PC-9 (cell line): ENCODE measurements around the gene GCK. TPM values are rescaled to one million over a fixed set of nuclear protein-coding genes. Genes with fewer than 3 reads are reported as not detected.

Experiments used
- BruUV-seq: library from RNA; stranded (reverse); fragments of 400-500 nt; replicated peaks from 2 replicates; lab custom pipeline; 2021; lab: Mats Ljungman, UMichigan
- CTCF ChIA-PET: fragments of 300-600 bp; sonication (Branson Sonifier 250); formaldehyde crosslinking; loops from one replicate; lab custom pipeline; 2022; ENCODE audit warnings: antibody characterized with exemption; lab: Charles Lee
- POLR2A ChIA-PET: fragments of 300-600 bp; sonication (Branson Sonifier 250); formaldehyde crosslinking; loops from one replicate; lab custom pipeline; 2022; ENCODE audit warnings: antibody characterized with exemption; ENCODE audit not compliant: unreplicated experiment; lab: Charles Lee
- DNase-seq, 2 experiments: peaks; one replicate each; pipeline versions ENCODE4 v3.0.0 to v3.0.0-alpha.2; 2015 to 2022; ENCODE audit warnings: mixed read lengths in 1 of 2
- H2AFZ ChIP-seq: fragments of 200-600 bp; sonication (generic); 2 replicates; pipeline ENCODE4 v1.8.1; 2017; ENCODE audit warnings: antibody characterized with exemption
- H3F3A ChIP-seq: fragments of 200-600 bp; sonication (generic); 2 replicates; pipeline ENCODE4 v1.8.1; 2017; ENCODE audit warnings: antibody characterized with exemption, mild to moderate bottlenecking, low read depth; ENCODE audit not compliant: insufficient read depth
- H3K27ac ChIP-seq: fragments of 200-600 bp; sonication (generic); 2 replicates; pipeline ENCODE4 v1.6.1; 2016; ENCODE audit warnings: mixed run types
- H3K27me3 ChIP-seq: fragments of 200-600 bp; sonication (generic); 2 replicates; pipeline ENCODE4 v1.6.1; 2016; ENCODE audit warnings: low read depth, mixed run types; ENCODE audit not compliant: insufficient read depth
- H3K36me3 ChIP-seq: fragments of 200-600 bp; sonication (generic); 2 replicates; pipeline ENCODE4 v1.6.1; 2016; ENCODE audit warnings: low read depth, mixed run types
- H3K4me1 ChIP-seq: fragments of 200-600 bp; sonication (generic); replicated peaks from 2 replicates; pipeline ENCODE4 v1.6.1; 2016; ENCODE audit warnings: mixed run types; ENCODE audit not compliant: insufficient read depth
- H3K4me2 ChIP-seq: fragments of 200-600 bp; sonication (generic); 2 replicates; pipeline ENCODE4 v1.6.1; 2017; ENCODE audit warnings: mixed run types
- H3K4me3 ChIP-seq: fragments of 200-600 bp; sonication (generic); 2 replicates; pipeline ENCODE4 v1.6.1; 2016; ENCODE audit warnings: mixed run types
- H3K79me2 ChIP-seq: fragments of 200-600 bp; sonication (generic); 2 replicates; pipeline ENCODE4 v1.6.1; 2017; ENCODE audit warnings: low read depth, mixed run types
- H3K9me2 ChIP-seq: fragments of 200-600 bp; sonication (generic); 2 replicates; pipeline ENCODE4 v1.8.1; 2017; ENCODE audit warnings: mild to moderate bottlenecking; ENCODE audit not compliant: insufficient read depth
- H3K9me3 ChIP-seq: fragments of 200-600 bp; sonication (generic); 2 replicates; pipeline ENCODE4 v1.8.1; 2016; ENCODE audit warnings: low read depth; ENCODE audit not compliant: insufficient read depth
- H4K20me1 ChIP-seq: fragments of 200-600 bp; sonication (generic); 2 replicates; pipeline ENCODE4 v1.8.1; 2017; ENCODE audit not compliant: insufficient read depth
- CTCF ChIP-seq: fragments of 200-600 bp; sonication (generic); conservative IDR thresholded peaks from 2 replicates; pipeline ENCODE4 v1.6.1; 2017; ENCODE audit warnings: mixed run types, antibody characterized with exemption, mild to moderate bottlenecking, moderate library complexity
- EZH2 ChIP-seq: fragments of 200-600 bp; sonication (generic); IDR thresholded peaks from 2 replicates; pipeline ENCODE4 v1.8.0; 2017; ENCODE audit warnings: antibody characterized with exemption, low read depth
- intact Hi-C: fragments of 100-400 bp; cut with micrococcal nuclease; formaldehyde crosslinking; loops from one replicate; pipeline ENCODE4 v1.10.0; 2022; ENCODE audit not compliant: unreplicated experiment
- total RNA-seq: library from RNA; stranded (reverse); gene quantifications from 2 replicates; pipeline ENCODE4 v1.2.3, GENCODE V29; 2021

The GCK gene
- total RNA-seq, 1 experiment from 2014 or later: not detected

- no peak overlapping the region for H3K4me3 ChIP-seq
- DNase-seq: no peak
- no peak overlapping the region for H3K4me2 ChIP-seq
- no peak for TF ChIP-seq EZH2
- TF ChIP-seq CTCF: no peak
- ChIA-PET POLR2A (no interaction called here), CTCF (interaction anchor here (0.6 kb wide), 1 partner anchor 94 kb away, joined by 6 read pairs; no protein-coding TSS in a partner anchor)
- peaks cover 12% of the 10 kb centered on the region; the same call in 1 of the 2 replicates for H3F3A ChIP-seq
- no peaks in the 10 kb centered on the region for H4K20me1 ChIP-seq
- peaks cover 18% of the 10 kb centered on the region for H3K27me3 ChIP-seq
- no peak overlapping the region for H2AFZ ChIP-seq
- H3K9me3 ChIP-seq: no peaks in the 10 kb centered on the region
- H3K79me2 ChIP-seq: no peaks in the 10 kb centered on the region
- no peaks in the 10 kb centered on the region for H3K9me2 ChIP-seq
- intact Hi-C loops: no loop called here
- H3K27ac ChIP-seq: no peak overlapping the region
- no peaks in the 10 kb centered on the region for H3K4me1 ChIP-seq
- BruUV-seq: no TSS peak
- H3K36me3 ChIP-seq: no peaks in the 10 kb centered on the region
These were observed 29.4 kb upstream of the GCK start for GRCh38 chr7:44218418-44219201.

- no peak for TF ChIP-seq CTCF
- no peak for TF ChIP-seq EZH2
- no peaks in the 10 kb centered on the region for H3K79me2 ChIP-seq
- peaks cover 13% of the 10 kb centered on the region; the same call in 1 of the 2 replicates for H3F3A ChIP-seq
- CTCF ChIA-PET: interaction anchor here (0.6 kb wide), 2 partner anchors 68 to 94 kb away, joined by 3 to 6 read pairs; no protein-coding TSS in a partner anchor
- intact Hi-C loops: no loop called here
- no peaks in the 10 kb centered on the region for H4K20me1 ChIP-seq
- 0 out of 2 replicates have a peak, but pooled peaks cover 12% of the 10 kb centered on the region for H3K27me3 ChIP-seq
- H3K36me3 ChIP-seq: no peaks in the 10 kb centered on the region
- no peak overlapping the region for H3K4me3 ChIP-seq
- no peaks in the 10 kb centered on the region for H3K9me3 ChIP-seq
- H3K4me2 ChIP-seq: no peak overlapping the region
- H3K4me1 ChIP-seq: no peaks in the 10 kb centered on the region
- no peak overlapping the region for H2AFZ ChIP-seq
- POLR2A ChIA-PET: no interaction called here
- H3K9me2 ChIP-seq: no peaks in the 10 kb centered on the region
- no TSS peak for BruUV-seq
- no peak for DNase-seq
- no peak overlapping the region for H3K27ac ChIP-seq
These were observed 28.7 kb upstream of the GCK start for GRCh38 chr7:44217852-44218402.

- TF ChIP-seq EZH2 (no peak), CTCF (no peak)
- Histone ChIP-seq H3K79me2 (no peaks in the 10 kb centered on the region), H3K4me3 (no peak overlapping the region), H2AFZ (no peak overlapping the region), H3F3A (peaks cover 13% of the 10 kb centered on the region; the same call in 1 of the 2 replicates), H3K36me3 (no peaks in the 10 kb centered on the region), H3K9me2 (no peaks in the 10 kb centered on the region), H3K4me2 (no peak overlapping the region), H3K27me3 (0 out of 2 replicates have a peak, but pooled peaks cover 5% of the 10 kb centered on the region), H3K9me3 (no peaks in the 10 kb centered on the region), H3K4me1 (no peaks in the 10 kb centered on the region), H4K20me1 (no peaks in the 10 kb centered on the region), H3K27ac (no peak overlapping the region)
- BruUV-seq: no TSS peak
- no peak for DNase-seq
- intact Hi-C loops: no loop called here
- POLR2A ChIA-PET: interaction anchor here (0.8 kb wide), 1 partner anchor 231 kb away, joined by 6 read pairs; no protein-coding TSS in a partner anchor
- CTCF ChIA-PET: no interaction called here
These were observed 28.0 kb upstream of the GCK start for GRCh38 chr7:44217223-44217714.
